Kidney (tissue), 14 donors: ENCODE data around the gene FAM180B. TPM values are rescaled to one million over a fixed set of nuclear protein-coding genes. Genes with fewer than 3 reads are reported as not detected.
"Not testable (repeated sequence)": the region's sequence is repeated elsewhere in the genome, so short reads cannot be mapped to it uniquely, and the experiment has no call there.

Experiments
- DNase-seq, 5 donors: peaks; one replicate each; pipeline ENCODE4 v3.0.0-alpha.2; 2013 to 2020
- FAIRE-seq: peaks from 2 replicates; lab custom pipeline; 2012; peaks lifted over from hg19 to GRCh38; lab: Jason Lieb, UNC
- H3K27ac ChIP-seq, 2 donors: one replicate each; pipeline ENCODE4 v1.7.0; 2013; ENCODE audit warnings: low read depth in 2 of 2, low read length in 2 of 2, inconsistent platforms in 1 of 2
- H3K27me3 ChIP-seq: one replicate; pipeline ENCODE4 v1.7.1; 2013; ENCODE audit warnings: low read length, inconsistent platforms; ENCODE audit not compliant: control insufficient read depth, insufficient read depth
- H3K36me3 ChIP-seq, 3 donors: one replicate each; pipeline versions ENCODE4 v1.7.0 to v1.7.1; 2013; ENCODE audit warnings: low read length in 3 of 3, control low read depth in 1 of 3, inconsistent platforms in 1 of 3; ENCODE audit not compliant: insufficient read depth in 3 of 3, control insufficient read depth in 2 of 3
- H3K4me1 ChIP-seq, 3 donors: one replicate each; pipeline versions ENCODE4 v1.7.0 to v1.7.1; 2013; ENCODE audit warnings: low read length in 3 of 3, inconsistent platforms in 1 of 3, low read depth in 1 of 3; ENCODE audit not compliant: control insufficient read depth in 2 of 3, insufficient read depth in 2 of 3
- H3K4me3 ChIP-seq, 3 donors: one replicate each; pipeline versions ENCODE4 v1.7.0 to v1.8.1; 2013; ENCODE audit warnings: low read length in 3 of 3, control low read depth in 1 of 3, inconsistent platforms in 1 of 3
- H3K9ac ChIP-seq, 3 donors: one replicate each; pipeline versions ENCODE4 v1.7.0 to v1.7.1; 2013; ENCODE audit warnings: low read length in 3 of 3, control low read depth in 1 of 3, inconsistent platforms in 1 of 3
- H3K9me3 ChIP-seq, 3 donors: one replicate each; pipeline versions ENCODE4 v1.7.0 to v1.7.1; 2013; ENCODE audit warnings: low read length in 3 of 3, control low read depth in 1 of 3, inconsistent platforms in 1 of 3; ENCODE audit not compliant: control insufficient read depth in 2 of 3, insufficient read depth in 1 of 3
- CTCF ChIP-seq: IDR thresholded peaks from 3 replicates; pipeline ENCODE4 v1.5.1; 2012; ENCODE audit warnings: mild to moderate bottlenecking, moderate library complexity, borderline replicate concordance; ENCODE audit not compliant: insufficient read depth; ENCODE audit errors: extremely low read depth
- intact Hi-C: fragments of 100-400 bp; cut with DNase I; formaldehyde crosslinking; loops from one replicate; pipeline ENCODE4 v1.11.1; 2022
- polyA plus RNA-seq: library from polyadenylated mRNA; stranded (reverse); fragments of 350-450 nt; fragmentation: Illumina TruSeq; extraction: RNeasy Lipid Tissue Mini Kit (QIAGEN cat#74804); gene quantifications from one replicate; pipeline ENCODE4 v1.2.3, GENCODE V29; 2014; ENCODE audit warnings: low read depth, low replicate concordance; ENCODE audit not compliant: insufficient read depth
- total RNA-seq: library from RNA; stranded (reverse); fragmentation: NEBNext Ultra II Directional; extraction: Animal tissue kit (Norgen Biotek cat#: 25700); gene quantifications from one replicate; pipeline ENCODE4 v1.2.1, GENCODE V29; 2021
- donor health status: control.
- donor health status: control.
- donor health status: control.
- donor health status: control.
- donor health status: control.
- donor health status: DM: yes; HTN: yes; CAD: no.
- donor health status: Normal renal cell carcinoma (clear cell type).

Gene FAM180B
- total and polyA plus RNA-seq, 2 donors from 2014 or later: not detected

- peak overlapping the region; percentile 32 to 35 for H3K27ac ChIP-seq
- no peak overlapping the region for H3K9ac ChIP-seq
- no peaks in the 10 kb centered on the region for H3K27me3 ChIP-seq
- peaks cover 0 to 3% (median 0%) of the 10 kb centered on the region in 3 donors for H3K36me3 ChIP-seq
- DNase-seq: peak in 1 of 5 donors; percentile 30
- no peak for FAIRE-seq
- no peak for TF ChIP-seq CTCF
- H3K4me3 ChIP-seq: no peak overlapping the region
- intact Hi-C loops: no loop called here
- no peaks in the 10 kb centered on the region for H3K9me3 ChIP-seq
- peaks cover 0 to 14% (median 8%) of the 10 kb centered on the region in 3 donors for H3K4me1 ChIP-seq
These were observed 46.8 kb upstream of the FAM180B start for GRCh38 chr11:47539681-47540039.

- Histone ChIP-seq H3K27me3 (no peaks in the 10 kb centered on the region), H3K4me1 (peaks cover 0 to 14% (median 8%) of the 10 kb centered on the region in 3 donors), H3K27ac (no peak overlapping the region), H3K9me3 (no peaks in the 10 kb centered on the region), H3K9ac (no peak overlapping the region), H3K4me3 (no peak overlapping the region), H3K36me3 (peaks cover 0 to 1% (median 0%) of the 10 kb centered on the region in 3 donors)
- intact Hi-C loops: no loop called here
- no peak for TF ChIP-seq CTCF
- FAIRE-seq (no peak), DNase-seq (no peak)
These were observed 45.4 kb upstream of the FAM180B start for GRCh38 chr11:47541070-47541469.

- Histone ChIP-seq H3K4me3 (no peak overlapping the region), H3K4me1 (peaks cover 0 to 6% (median 3%) of the 10 kb centered on the region in 3 donors), H3K9ac (no peak overlapping the region), H3K27me3 (no peaks in the 10 kb centered on the region), H3K27ac (no peak overlapping the region), H3K36me3 (no peaks in the 10 kb centered on the region), H3K9me3 (no peaks in the 10 kb centered on the region)
- no peak for DNase-seq
- intact Hi-C loops: no loop called here
- no peak for TF ChIP-seq CTCF
- FAIRE-seq: no peak
These were observed 41.2 kb upstream of the FAM180B start for GRCh38 chr11:47545298-47545697.

- H3K9me3 ChIP-seq, H3K4me3 ChIP-seq, DNase-seq, H3K27me3 ChIP-seq, FAIRE-seq, H3K36me3 ChIP-seq, intact Hi-C loops, H3K9ac ChIP-seq, H3K27ac ChIP-seq: not testable (repeated sequence)
- peaks cover 0 to 14% (median 3%) of the 10 kb centered on the region in 3 donors for H3K4me1 ChIP-seq
These were observed 40.2 kb upstream of the FAM180B start for GRCh38 chr11:47546274-47546673.
